ENCODE measurements around the gene TLE7. TPM values are rescaled to one million over a fixed set of nuclear protein-coding genes. Genes with fewer than 3 reads are reported as not detected.

TLE7 gene
- total and polyA plus RNA-seq, 2 experiments from 2014 or later = 0.44 to 2.5 TPM

DNA sequence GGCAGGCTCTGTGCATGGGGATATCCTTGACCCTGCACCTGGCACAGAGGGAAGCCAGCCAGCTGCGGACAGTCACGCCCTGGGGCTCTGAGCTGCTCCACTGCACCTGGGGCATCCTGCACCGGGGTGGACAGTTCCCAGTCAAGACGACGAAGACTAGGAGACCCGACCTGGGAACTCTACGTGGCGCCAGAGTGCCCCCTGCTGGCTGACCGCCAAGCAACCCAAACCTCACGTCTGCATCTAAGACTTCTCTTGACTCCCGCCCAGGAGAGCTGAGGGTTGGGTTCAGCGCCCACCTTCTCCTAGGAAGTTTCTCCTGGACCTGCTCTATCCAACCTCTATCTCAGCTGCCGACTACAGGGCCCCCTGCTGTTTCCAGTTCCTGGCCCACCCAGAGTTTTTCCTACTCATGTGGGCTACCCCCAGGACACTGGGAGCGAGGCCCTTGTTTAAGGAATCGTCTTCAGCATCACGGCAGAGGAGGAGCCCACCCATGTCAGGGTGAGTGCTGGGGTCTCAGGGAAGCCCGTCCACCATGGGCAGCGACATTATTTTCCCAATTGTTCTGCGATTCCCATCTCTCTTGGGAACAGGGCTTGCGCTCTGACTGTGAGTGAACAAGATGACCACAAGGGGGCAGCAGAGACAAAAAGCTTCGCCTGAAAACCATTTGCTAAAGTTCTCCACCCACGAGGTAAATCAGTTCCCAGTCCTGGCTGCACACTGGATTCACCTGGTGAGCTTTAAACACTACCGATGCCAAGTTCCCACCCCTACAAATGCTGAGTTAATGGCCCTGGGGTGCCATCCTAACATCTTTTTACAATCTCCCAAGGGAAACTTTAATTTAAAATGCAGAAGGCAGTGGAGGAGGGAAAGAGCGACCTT is 29.3 kb downstream of the TLE7 start (continued):
- TF ChIP-seq, protein P1, sequence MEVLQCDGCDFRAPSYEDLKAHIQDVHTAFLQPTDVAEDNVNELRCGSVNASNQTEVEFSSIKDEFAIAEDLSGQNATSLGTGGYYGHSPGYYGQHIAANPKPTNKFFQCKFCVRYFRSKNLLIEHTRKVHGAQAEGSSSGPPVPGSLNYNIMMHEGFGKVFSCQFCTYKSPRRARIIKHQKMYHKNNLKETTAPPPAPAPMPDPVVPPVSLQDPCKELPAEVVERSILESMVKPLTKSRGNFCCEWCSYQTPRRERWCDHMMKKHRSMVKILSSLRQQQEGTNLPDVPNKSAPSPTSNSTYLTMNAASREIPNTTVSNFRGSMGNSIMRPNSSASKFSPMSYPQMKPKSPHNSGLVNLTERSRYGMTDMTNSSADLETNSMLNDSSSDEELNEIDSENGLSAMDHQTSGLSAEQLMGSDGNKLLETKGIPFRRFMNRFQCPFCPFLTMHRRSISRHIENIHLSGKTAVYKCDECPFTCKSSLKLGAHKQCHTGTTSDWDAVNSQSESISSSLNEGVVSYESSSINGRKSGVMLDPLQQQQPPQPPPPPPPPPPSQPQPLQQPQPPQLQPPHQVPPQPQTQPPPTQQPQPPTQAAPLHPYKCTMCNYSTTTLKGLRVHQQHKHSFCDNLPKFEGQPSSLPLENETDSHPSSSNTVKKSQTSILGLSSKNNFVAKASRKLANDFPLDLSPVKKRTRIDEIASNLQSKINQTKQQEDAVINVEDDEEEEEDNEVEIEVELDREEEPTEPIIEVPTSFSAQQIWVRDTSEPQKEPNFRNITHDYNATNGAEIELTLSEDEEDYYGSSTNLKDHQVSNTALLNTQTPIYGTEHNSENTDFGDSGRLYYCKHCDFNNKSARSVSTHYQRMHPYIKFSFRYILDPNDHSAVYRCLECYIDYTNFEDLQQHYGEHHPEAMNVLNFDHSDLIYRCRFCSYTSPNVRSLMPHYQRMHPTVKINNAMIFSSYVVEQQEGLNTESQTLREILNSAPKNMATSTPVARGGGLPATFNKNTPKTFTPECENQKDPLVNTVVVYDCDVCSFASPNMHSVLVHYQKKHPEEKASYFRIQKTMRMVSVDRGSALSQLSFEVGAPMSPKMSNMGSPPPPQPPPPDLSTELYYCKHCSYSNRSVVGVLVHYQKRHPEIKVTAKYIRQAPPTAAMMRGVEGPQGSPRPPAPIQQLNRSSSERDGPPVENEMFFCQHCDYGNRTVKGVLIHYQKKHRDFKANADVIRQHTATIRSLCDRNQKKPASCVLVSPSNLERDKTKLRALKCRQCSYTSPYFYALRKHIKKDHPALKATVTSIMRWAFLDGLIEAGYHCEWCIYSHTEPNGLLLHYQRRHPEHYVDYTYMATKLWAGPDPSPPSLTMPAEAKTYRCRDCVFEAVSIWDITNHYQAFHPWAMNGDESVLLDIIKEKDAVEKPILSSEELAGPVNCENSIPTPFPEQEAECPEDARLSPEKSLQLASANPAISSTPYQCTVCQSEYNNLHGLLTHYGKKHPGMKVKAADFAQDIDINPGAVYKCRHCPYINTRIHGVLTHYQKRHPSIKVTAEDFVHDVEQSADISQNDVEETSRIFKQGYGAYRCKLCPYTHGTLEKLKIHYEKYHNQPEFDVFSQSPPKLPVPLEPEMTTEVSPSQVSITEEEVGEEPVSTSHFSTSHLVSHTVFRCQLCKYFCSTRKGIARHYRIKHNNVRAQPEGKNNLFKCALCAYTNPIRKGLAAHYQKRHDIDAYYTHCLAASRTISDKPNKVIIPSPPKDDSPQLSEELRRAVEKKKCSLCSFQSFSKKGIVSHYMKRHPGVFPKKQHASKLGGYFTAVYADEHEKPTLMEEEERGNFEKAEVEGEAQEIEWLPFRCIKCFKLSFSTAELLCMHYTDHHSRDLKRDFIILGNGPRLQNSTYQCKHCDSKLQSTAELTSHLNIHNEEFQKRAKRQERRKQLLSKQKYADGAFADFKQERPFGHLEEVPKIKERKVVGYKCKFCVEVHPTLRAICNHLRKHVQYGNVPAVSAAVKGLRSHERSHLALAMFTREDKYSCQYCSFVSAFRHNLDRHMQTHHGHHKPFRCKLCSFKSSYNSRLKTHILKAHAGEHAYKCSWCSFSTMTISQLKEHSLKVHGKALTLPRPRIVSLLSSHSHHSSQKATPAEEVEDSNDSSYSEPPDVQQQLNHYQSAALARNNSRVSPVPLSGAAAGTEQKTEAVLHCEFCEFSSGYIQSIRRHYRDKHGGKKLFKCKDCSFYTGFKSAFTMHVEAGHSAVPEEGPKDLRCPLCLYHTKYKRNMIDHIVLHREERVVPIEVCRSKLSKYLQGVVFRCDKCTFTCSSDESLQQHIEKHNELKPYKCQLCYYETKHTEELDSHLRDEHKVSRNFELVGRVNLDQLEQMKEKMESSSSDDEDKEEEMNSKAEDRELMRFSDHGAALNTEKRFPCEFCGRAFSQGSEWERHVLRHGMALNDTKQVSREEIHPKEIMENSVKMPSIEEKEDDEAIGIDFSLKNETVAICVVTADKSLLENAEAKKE (CRISPR knock-in tag; IDR thresholded peaks at IDR 0.05) = no peak
- no peak for TF ChIP-seq NANOG (IDR thresholded peaks at IDR 0.05; ENCODE audit: borderline replicate concordance)

DNA sequence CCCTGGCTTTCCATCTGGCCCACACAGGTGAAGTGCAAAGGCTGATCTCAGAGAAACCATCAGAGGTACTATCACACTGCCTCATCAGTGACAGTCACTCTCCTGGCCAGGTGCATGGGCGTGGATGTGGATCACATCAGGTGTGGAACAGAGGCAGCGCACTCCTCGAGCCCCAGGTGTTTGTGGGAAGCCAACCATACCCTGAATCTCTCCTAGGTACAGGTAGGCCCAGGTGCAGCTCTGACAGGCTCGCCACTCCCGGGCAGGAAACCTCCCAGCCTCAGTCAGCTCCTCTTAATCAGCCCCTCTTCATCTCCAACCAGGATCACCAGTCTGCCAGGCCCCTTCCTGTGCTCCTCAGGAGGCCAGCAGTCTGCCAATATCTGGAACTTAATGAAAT is 31.7 kb downstream of the TLE7 start:
- no peak overlapping the region for H2AFZ ChIP-seq
- peaks cover 7% of the 10 kb centered on the region; the same call in 2 of the 3 replicates for H3K9me3 Mint-ChIP-seq
- DNase-seq (ENCODE audit: low spot score) = no peak
- 0 out of 2 replicates have a peak, but pooled peaks cover 4% of the 10 kb centered on the region for H3K4me1 ChIP-seq (ENCODE audit: insufficient read depth)
- H3K36me3 Mint-ChIP-seq (ENCODE audit: low read depth) = peaks cover 1% of the 10 kb centered on the region; the same call in 2 of the 3 replicates
- no peak overlapping the region for H3K4me3 ChIP-seq
- peaks cover 12% of the 10 kb centered on the region for H3K27me3 Mint-ChIP-seq (ENCODE audit: insufficient read depth, low read depth, poor library complexity)
- H3K27ac Mint-ChIP-seq = no peak overlapping the region
- no peak overlapping the region for H3K4me3 Mint-ChIP-seq
- no peak overlapping the region for H3K4me2 ChIP-seq
- no peaks in the 10 kb centered on the region for H3F3A ChIP-seq (replicated peaks; ENCODE audit: low read depth)
- ATAC-seq = no peak
- H3K27ac ChIP-seq (ENCODE audit: low read depth) = no peak overlapping the region
- no peaks in the 10 kb centered on the region for H3K79me2 ChIP-seq (replicated peaks; ENCODE audit: insufficient read depth)
- peaks cover 9% of the 10 kb centered on the region for H3K4me1 Mint-ChIP-seq
- no peaks in the 10 kb centered on the region for H4K20me1 ChIP-seq (replicated peaks; ENCODE audit: insufficient read depth)
- H3K36me3 ChIP-seq (ENCODE audit: insufficient read depth) = no peaks in the 10 kb centered on the region
- no peaks in the 10 kb centered on the region for H3K9me2 ChIP-seq (ENCODE audit: insufficient read depth)
- H3K27me3 ChIP-seq (ENCODE audit: insufficient read depth) = no peaks in the 10 kb centered on the region
- TF ChIP-seq, protein P2, sequence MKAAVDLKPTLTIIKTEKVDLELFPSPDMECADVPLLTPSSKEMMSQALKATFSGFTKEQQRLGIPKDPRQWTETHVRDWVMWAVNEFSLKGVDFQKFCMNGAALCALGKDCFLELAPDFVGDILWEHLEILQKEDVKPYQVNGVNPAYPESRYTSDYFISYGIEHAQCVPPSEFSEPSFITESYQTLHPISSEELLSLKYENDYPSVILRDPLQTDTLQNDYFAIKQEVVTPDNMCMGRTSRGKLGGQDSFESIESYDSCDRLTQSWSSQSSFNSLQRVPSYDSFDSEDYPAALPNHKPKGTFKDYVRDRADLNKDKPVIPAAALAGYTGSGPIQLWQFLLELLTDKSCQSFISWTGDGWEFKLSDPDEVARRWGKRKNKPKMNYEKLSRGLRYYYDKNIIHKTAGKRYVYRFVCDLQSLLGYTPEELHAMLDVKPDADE (IDR thresholded peaks at IDR 0.05) = no peak
- TF ChIP-seq, protein P3, sequence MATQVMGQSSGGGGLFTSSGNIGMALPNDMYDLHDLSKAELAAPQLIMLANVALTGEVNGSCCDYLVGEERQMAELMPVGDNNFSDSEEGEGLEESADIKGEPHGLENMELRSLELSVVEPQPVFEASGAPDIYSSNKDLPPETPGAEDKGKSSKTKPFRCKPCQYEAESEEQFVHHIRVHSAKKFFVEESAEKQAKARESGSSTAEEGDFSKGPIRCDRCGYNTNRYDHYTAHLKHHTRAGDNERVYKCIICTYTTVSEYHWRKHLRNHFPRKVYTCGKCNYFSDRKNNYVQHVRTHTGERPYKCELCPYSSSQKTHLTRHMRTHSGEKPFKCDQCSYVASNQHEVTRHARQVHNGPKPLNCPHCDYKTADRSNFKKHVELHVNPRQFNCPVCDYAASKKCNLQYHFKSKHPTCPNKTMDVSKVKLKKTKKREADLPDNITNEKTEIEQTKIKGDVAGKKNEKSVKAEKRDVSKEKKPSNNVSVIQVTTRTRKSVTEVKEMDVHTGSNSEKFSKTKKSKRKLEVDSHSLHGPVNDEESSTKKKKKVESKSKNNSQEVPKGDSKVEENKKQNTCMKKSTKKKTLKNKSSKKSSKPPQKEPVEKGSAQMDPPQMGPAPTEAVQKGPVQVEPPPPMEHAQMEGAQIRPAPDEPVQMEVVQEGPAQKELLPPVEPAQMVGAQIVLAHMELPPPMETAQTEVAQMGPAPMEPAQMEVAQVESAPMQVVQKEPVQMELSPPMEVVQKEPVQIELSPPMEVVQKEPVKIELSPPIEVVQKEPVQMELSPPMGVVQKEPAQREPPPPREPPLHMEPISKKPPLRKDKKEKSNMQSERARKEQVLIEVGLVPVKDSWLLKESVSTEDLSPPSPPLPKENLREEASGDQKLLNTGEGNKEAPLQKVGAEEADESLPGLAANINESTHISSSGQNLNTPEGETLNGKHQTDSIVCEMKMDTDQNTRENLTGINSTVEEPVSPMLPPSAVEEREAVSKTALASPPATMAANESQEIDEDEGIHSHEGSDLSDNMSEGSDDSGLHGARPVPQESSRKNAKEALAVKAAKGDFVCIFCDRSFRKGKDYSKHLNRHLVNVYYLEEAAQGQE (IDR thresholded peaks at IDR 0.05; ENCODE audit: unreplicated experiment) = no peak
- TF ChIP-seq ZNF114 (CRISPR knock-in tag; IDR thresholded peaks at IDR 0.05) (no peak), ZNF331 (CRISPR knock-in tag; IDR thresholded peaks at IDR 0.05; ENCODE audit: low read depth) (no peak), EZH2 (IDR thresholded peaks at IDR 0.05; ENCODE audit: low read depth, unreplicated experiment) (no peak), STAT1 (IDR thresholded peaks at IDR 0.05; ENCODE audit: unreplicated experiment) (no peak)

Data from GM23338 (cell line).